HCT116 (cell line): ENCODE data around the gene ZNF155. TPM values are rescaled to one million over a fixed set of nuclear protein-coding genes. Genes with fewer than 3 reads are reported as not detected.

Experiments used
- ATAC-seq: fragments of 200-7000 bp; cut with Tn5 transposase; 2 replicates; pipeline ENCODE4 v1.9.1; 2020; ENCODE audit warnings: mild to moderate bottlenecking, moderate library complexity
- BruUV-seq: library from RNA; stranded (reverse); fragments of 400-500 nt; replicated peaks from 2 replicates; lab custom pipeline; 2021; lab: Mats Ljungman, UMichigan
- CTCF ChIA-PET: fragments of 300-600 bp; sonication (Branson Sonifier 250); formaldehyde crosslinking; loops from one replicate; lab custom pipeline; 2021; ENCODE audit warnings: antibody characterized with exemption; lab: Charles Lee
- POLR2A ChIA-PET: fragments of 300-600, 350-600 bp; sonication (Branson Sonifier 250); formaldehyde crosslinking; loops from one replicate; lab custom pipeline; 2021; ENCODE audit warnings: antibody characterized with exemption; lab: Charles Lee
- RAD21 ChIA-PET, 2 experiments: fragments of 300-600 bp; sonication (Branson Sonifier 250); formaldehyde crosslinking; loops; one replicate each; lab custom pipeline; 2023; ENCODE audit warnings: low total read pairs in 2 of 2; ENCODE audit not compliant: uncharacterized antibody in 2 of 2, unreplicated experiment in 2 of 2, low non-redundant PET in 1 of 2; lab: Charles Lee
- DNase-seq: peaks from one replicate; pipeline ENCODE4 v3.0.0-alpha.2; 2010; ENCODE audit warnings: low read depth, low spot score
- H2AFZ ChIP-seq: fragments of 200-600 bp; shearing (Covaris generic), sonication (generic); 2 replicates; pipeline ENCODE4 v1.6.1; 2017; ENCODE audit warnings: low read depth, mixed run types, mixed read lengths, antibody characterized with exemption, low read length; ENCODE audit not compliant: poor library complexity, severe bottlenecking
- H3K27ac ChIP-seq: 2 replicates; pipeline ENCODE4 v1.5.1; 2012; ENCODE audit warnings: low read depth, low read length
- H3K27me3 ChIP-seq: fragments of 200-600 bp; sonication (generic); 2 replicates; pipeline ENCODE4 v1.6.1; 2016; ENCODE audit warnings: mixed run types, low read length, mixed read lengths; ENCODE audit not compliant: insufficient read depth
- H3K36me3 ChIP-seq, 2 experiments: fragments of 200-500 bp in 1 of 2; fragments of 200-600 bp in 1 of 2; sonication (Bioruptor generic) in 1 of 2; sonication (generic) in 1 of 2; 2 replicates each; pipeline versions ENCODE4 v1.5.1 to v1.6.1; 2014 to 2016; ENCODE audit warnings: low read length in 2 of 2, inconsistent platforms in 1 of 2, mixed read lengths in 1 of 2, mixed run types in 1 of 2; ENCODE audit not compliant: insufficient read depth in 2 of 2, control insufficient read depth in 1 of 2
- H3K4me1 ChIP-seq, 2 experiments: fragments of 200-600 bp in 1 of 2; sonication (generic) in 1 of 2; 2 replicates each; pipeline versions ENCODE4 v1.5.1 to v1.6.1; 2012 to 2017; ENCODE audit warnings: low read length in 2 of 2, inconsistent platforms in 1 of 2, mild to moderate bottlenecking in 1 of 2, mixed read lengths in 1 of 2, mixed run types in 1 of 2, moderate library complexity in 1 of 2; ENCODE audit not compliant: insufficient read depth in 2 of 2, control insufficient read depth in 1 of 2
- H3K4me2 ChIP-seq: fragments of 200-600 bp; sonication (generic); 2 replicates; pipeline ENCODE4 v1.6.1; 2017; ENCODE audit warnings: mixed run types, low read length, mixed read lengths
- H3K4me3 ChIP-seq, 2 experiments: fragments of 200-600 bp in 1 of 2; sonication (generic) in 1 of 2; replicated peaks in 1 of 2; 2 replicates each; pipeline ENCODE4 v1.5.1; 2011 to 2016; ENCODE audit warnings: low read length in 2 of 2, control low read depth in 1 of 2, low read depth in 1 of 2, mild to moderate bottlenecking in 1 of 2, mixed read lengths in 1 of 2, mixed run types in 1 of 2
- H3K79me2 ChIP-seq: fragments of 200-600 bp; sonication (generic); 2 replicates; pipeline ENCODE4 v1.6.1; 2017; ENCODE audit warnings: mild to moderate bottlenecking, mixed run types, low read length, moderate library complexity, mixed read lengths; ENCODE audit not compliant: insufficient read depth
- H3K9ac ChIP-seq: fragments of 200-600 bp; sonication (generic); 2 replicates; pipeline ENCODE4 v1.6.1; 2016; ENCODE audit warnings: low read length, mixed read lengths
- H3K9me2 ChIP-seq: fragments of 200-600 bp; sonication (generic), shearing (Covaris generic); 2 replicates; pipeline ENCODE4 v1.6.1; 2017; ENCODE audit warnings: mixed run types, mild to moderate bottlenecking, moderate library complexity; ENCODE audit not compliant: insufficient read depth
- H3K9me3 ChIP-seq, 2 experiments: fragments of 200-500 bp in 1 of 2; fragments of 200-600 bp in 1 of 2; sonication (Bioruptor generic) in 1 of 2; sonication (generic) in 1 of 2; 2 replicates each; pipeline ENCODE4 v1.6.1; 2014 to 2017; ENCODE audit warnings: low read length in 2 of 2, mixed read lengths in 2 of 2, inconsistent platforms in 1 of 2, low read depth in 1 of 2, mild to moderate bottlenecking in 1 of 2, mixed run types in 1 of 2, moderate library complexity in 1 of 2; ENCODE audit not compliant: control insufficient read depth in 1 of 2, insufficient read depth in 1 of 2
- H4K20me1 ChIP-seq: fragments of 200-600 bp; sonication (generic), shearing (Covaris generic); 2 replicates; pipeline ENCODE4 v1.6.1; 2017; ENCODE audit warnings: mixed run types, mild to moderate bottlenecking, moderate library complexity; ENCODE audit not compliant: insufficient read depth
- CBX3 ChIP-seq: IDR thresholded peaks from 2 replicates; pipeline ENCODE4 v1.6.1; 2012; ENCODE audit warnings: low read depth
- CEBPB ChIP-seq: IDR thresholded peaks from 2 replicates; pipeline ENCODE4 v1.6.1; 2012; ENCODE audit warnings: low read depth
- EGR1 ChIP-seq: IDR thresholded peaks from 2 replicates; pipeline ENCODE4 v1.6.1; 2012; ENCODE audit warnings: low read depth
- ELF1 ChIP-seq: IDR thresholded peaks from 2 replicates; pipeline ENCODE4 v1.6.1; 2012; ENCODE audit warnings: low read depth, borderline replicate concordance
- EZH2 ChIP-seq: fragments of 200-600 bp; sonication (generic); IDR thresholded peaks from 2 replicates; pipeline ENCODE4 v1.6.1; 2017; ENCODE audit warnings: antibody characterized with exemption, mixed run types
- EZH2phosphoT487 ChIP-seq: fragments of 200-600 bp; IDR thresholded peaks from 2 replicates; pipeline ENCODE4 v1.6.1; 2018; ENCODE audit warnings: antibody characterized with exemption, borderline replicate concordance
- FOSL1 ChIP-seq: IDR thresholded peaks from 2 replicates; pipeline ENCODE4 v1.6.1; 2012; ENCODE audit warnings: low read depth
- JUND ChIP-seq: IDR thresholded peaks from 2 replicates; pipeline ENCODE4 v1.6.1; 2012
- SIN3A ChIP-seq: IDR thresholded peaks from 2 replicates; pipeline ENCODE4 v1.6.1; 2012; ENCODE audit warnings: low read depth
- TCF7L2 ChIP-seq: IDR thresholded peaks from 2 replicates; pipeline ENCODE4 v1.7.0; 2011; ENCODE audit warnings: borderline replicate concordance, inconsistent platforms; ENCODE audit not compliant: insufficient read depth, insufficient read length; ENCODE audit errors: extremely low read depth
- ZFX ChIP-seq: fragments of 450-650 bp; IDR thresholded peaks from 2 replicates; pipeline ENCODE4 v1.6.1; 2017
- ZNF274 ChIP-seq: fragments of 200-500 bp; sonication (Bioruptor generic); IDR thresholded peaks from 2 replicates; pipeline ENCODE4 v1.6.1; 2014; ENCODE audit warnings: mild to moderate bottlenecking, low read depth, low read length, inconsistent platforms
- intact Hi-C: fragments of 100-400 bp; cut with micrococcal nuclease; formaldehyde crosslinking; loops from 2 replicates; pipeline ENCODE4 v1.10.0; 2022
- total RNA-seq: library from RNA; stranded (reverse); gene quantifications from one replicate; pipeline ENCODE4 v1.2.1, GENCODE V29; 2021; ENCODE audit not compliant: unreplicated experiment
- TF ChIP-seq, protein P1 (sequence below): IDR thresholded peaks from 2 replicates; pipeline ENCODE4 v1.6.1; 2012
- TF ChIP-seq, protein P2 (sequence below): IDR thresholded peaks from 2 replicates; pipeline ENCODE4 v1.6.1; 2012
- TF ChIP-seq, protein P3 (sequence below): IDR thresholded peaks from 2 replicates; pipeline ENCODE4 v1.6.1; 2011; ENCODE audit warnings: mild to moderate bottlenecking, low read length, moderate library complexity; ENCODE audit not compliant: insufficient replicate concordance; ENCODE audit errors: extremely low read depth

The ZNF155 gene
- total RNA-seq, 1 experiment from 2014 or later = 2.2 TPM

DNA sequence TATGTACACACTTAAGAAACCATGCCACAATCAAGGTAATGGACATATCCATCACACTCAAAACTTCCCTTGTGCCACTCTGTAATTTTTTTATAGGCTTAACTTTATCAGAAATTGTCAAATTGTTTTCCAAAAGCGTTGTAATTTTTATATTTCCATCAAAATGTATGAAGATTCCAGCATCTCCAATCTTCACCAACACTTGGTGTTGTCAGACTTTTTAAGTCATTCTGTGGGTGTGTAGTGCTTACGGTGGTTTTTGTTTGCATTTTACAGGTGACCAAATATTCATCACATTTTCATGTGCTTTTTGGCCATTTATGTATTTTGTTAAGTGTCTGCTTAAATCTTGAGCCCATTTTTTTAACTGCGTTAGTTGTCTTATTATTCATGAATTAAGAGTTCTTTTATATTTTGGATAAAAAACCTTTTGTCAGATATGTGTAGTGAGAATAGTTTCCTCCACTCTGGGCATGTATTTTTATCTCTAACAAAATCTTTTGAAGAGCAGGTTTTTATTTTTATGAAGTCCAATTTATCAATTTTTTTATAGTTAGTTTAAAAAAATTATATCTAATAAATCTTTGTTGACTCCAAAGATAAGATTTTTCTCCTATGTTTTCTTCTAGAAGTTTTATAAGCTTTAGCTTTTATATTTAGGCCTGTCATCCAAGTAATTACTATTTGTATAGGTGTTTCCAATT lies 44.3 kb upstream of the ZNF155 start:
- Histone ChIP-seq H3K36me3 (no peaks in the 10 kb centered on the region), H4K20me1 (no peaks in the 10 kb centered on the region), H3K4me1 (peaks cover 0 to 6% of the 10 kb centered on the region in 2 experiments; a peak in 1 of 4 replicates), H3K9me3 (no peaks in the 10 kb centered on the region), H3K27ac (no peak overlapping the region), H3K9ac (no peak overlapping the region), H3K79me2 (no peaks in the 10 kb centered on the region), H3K4me3 (no peak overlapping the region), H2AFZ (no peak overlapping the region), H3K27me3 (no peaks in the 10 kb centered on the region), H3K9me2 (no peaks in the 10 kb centered on the region), H3K4me2 (no peak overlapping the region)
- ChIA-PET POLR2A (no interaction called here), RAD21 (no interaction called here), CTCF (no interaction called here)
- TF ChIP-seq FOSL1 (no peak), EGR1 (no peak), EZH2phosphoT487 (no peak), EZH2 (no peak), ELF1 (no peak), JUND (no peak), ZNF274 (no peak), ZFX (no peak)
- TF ChIP-seq, protein P1, sequence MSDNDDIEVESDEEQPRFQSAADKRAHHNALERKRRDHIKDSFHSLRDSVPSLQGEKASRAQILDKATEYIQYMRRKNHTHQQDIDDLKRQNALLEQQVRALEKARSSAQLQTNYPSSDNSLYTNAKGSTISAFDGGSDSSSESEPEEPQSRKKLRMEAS = no peak
- TF ChIP-seq, protein P2, sequence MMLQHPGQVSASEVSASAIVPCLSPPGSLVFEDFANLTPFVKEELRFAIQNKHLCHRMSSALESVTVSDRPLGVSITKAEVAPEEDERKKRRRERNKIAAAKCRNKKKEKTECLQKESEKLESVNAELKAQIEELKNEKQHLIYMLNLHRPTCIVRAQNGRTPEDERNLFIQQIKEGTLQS = no peak
- no peak for DNase-seq
- intact Hi-C loops = loop anchor here (10.0 kb wide), 1 partner anchor 505 kb away; no protein-coding TSS in a partner anchor
- ATAC-seq = no peak
- BruUV-seq = no TSS peak

DNA sequence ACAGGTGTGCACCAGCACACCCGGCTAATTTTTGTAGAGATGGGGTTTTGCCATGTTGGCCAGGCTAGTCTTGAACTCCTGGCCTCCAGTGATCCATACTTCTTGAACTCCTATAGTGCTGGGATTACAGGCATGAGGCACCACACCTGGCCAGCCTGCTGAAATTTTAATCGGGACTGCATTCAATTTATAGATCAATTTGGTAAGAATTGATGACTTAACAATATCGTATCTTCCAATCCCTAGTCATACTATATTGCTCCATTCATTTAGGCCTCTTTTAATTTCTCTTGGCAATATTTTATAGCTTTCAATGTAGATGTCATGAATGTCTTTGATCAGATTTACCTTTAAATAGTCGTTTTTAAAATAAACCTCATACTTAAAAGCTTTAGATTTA lies 43.3 kb upstream of the ZNF155 start:
- no peaks in the 10 kb centered on the region for H3K9me2 ChIP-seq
- ATAC-seq = no peak
- RAD21 ChIA-PET = no interaction called here
- no peak for TF ChIP-seq ELF1
- TF ChIP-seq SIN3A = no peak
- TF ChIP-seq ZNF274 = no peak
- TF ChIP-seq, protein P1 = no peak
- TF ChIP-seq TCF7L2 = no peak
- TF ChIP-seq CEBPB = no peak
- TF ChIP-seq, protein P3, sequence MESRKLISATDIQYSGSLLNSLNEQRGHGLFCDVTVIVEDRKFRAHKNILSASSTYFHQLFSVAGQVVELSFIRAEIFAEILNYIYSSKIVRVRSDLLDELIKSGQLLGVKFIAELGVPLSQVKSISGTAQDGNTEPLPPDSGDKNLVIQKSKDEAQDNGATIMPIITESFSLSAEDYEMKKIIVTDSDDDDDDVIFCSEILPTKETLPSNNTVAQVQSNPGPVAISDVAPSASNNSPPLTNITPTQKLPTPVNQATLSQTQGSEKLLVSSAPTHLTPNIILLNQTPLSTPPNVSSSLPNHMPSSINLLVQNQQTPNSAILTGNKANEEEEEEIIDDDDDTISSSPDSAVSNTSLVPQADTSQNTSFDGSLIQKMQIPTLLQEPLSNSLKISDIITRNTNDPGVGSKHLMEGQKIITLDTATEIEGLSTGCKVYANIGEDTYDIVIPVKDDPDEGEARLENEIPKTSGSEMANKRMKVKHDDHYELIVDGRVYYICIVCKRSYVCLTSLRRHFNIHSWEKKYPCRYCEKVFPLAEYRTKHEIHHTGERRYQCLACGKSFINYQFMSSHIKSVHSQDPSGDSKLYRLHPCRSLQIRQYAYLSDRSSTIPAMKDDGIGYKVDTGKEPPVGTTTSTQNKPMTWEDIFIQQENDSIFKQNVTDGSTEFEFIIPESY = no peak
- TF ChIP-seq CBX3 = no peak
- TF ChIP-seq, all 23 proteins: peak for 0
- Histone ChIP-seq H3K79me2 (no peaks in the 10 kb centered on the region), H3K4me3 (no peak overlapping the region), H3K4me2 (no peak overlapping the region), H4K20me1 (no peaks in the 10 kb centered on the region), H3K9ac (no peak overlapping the region), H3K4me1 (peaks cover 0 to under 1% of the 10 kb centered on the region in 2 experiments; a peak in 1 of 4 replicates), H3K36me3 (no peaks in the 10 kb centered on the region), H3K27me3 (no peaks in the 10 kb centered on the region), H3K9me3 (no peaks in the 10 kb centered on the region), H3K27ac (no peak overlapping the region), H2AFZ (no peak overlapping the region)
- BruUV-seq = no TSS peak
- POLR2A ChIA-PET = no interaction called here
- intact Hi-C loops = loop anchor here (10.0 kb wide), 1 partner anchor 506 kb away; no protein-coding TSS in a partner anchor
- CTCF ChIA-PET = no interaction called here
- DNase-seq = no peak
